GM12891 (cell line): ENCODE results near the gene CALML6.

Experiments used
- POLR2A ChIP-seq: IDR thresholded peaks from 2 replicates; pipeline ENCODE4 v1.6.1; 2011; ENCODE audit warnings: low read depth, low read length, control low read depth
- POLR2AphosphoS5 ChIP-seq: IDR thresholded peaks from 2 replicates; pipeline ENCODE4 v1.6.1; 2011; ENCODE audit warnings: low read depth, low read length, control low read depth
- POU2F2 ChIP-seq: IDR thresholded peaks from 2 replicates; pipeline ENCODE4 v1.6.1; 2011; ENCODE audit warnings: low read depth, mild to moderate bottlenecking, control low read depth, low read length, moderate library complexity
- TAF1 ChIP-seq: IDR thresholded peaks from 2 replicates; pipeline ENCODE4 v1.6.1; 2011; ENCODE audit warnings: low read depth, low read length, control low read depth

GRCh38 chr1:1910033-1910465 lies 5.0 kb upstream of the CALML6 start:
- TF ChIP-seq POLR2A, result no peak
- TF ChIP-seq POLR2AphosphoS5, result no peak
- TF ChIP-seq TAF1, result no peak
- no peak for TF ChIP-seq POU2F2
